PC-9 (cell line): Measurements from ENCODE around the gene NLRC4. TPM values are rescaled to one million over a fixed set of nuclear protein-coding genes. Genes with fewer than 3 reads are reported as not detected.
A peak's percentile ranks its signal among the peaks of the same experiment; 100 is the strongest.
"Not testable (repeated sequence)": the region's sequence is repeated elsewhere in the genome, so short reads cannot be mapped to it uniquely, and the experiment has no call there.

Experiments
- BruUV-seq: library from RNA; stranded (reverse); fragments of 400-500 nt; replicated peaks from 2 replicates; lab custom pipeline; 2021; lab: Mats Ljungman, UMichigan
- CTCF ChIA-PET: fragments of 300-600 bp; sonication (Branson Sonifier 250); formaldehyde crosslinking; loops from one replicate; lab custom pipeline; 2022; ENCODE audit warnings: antibody characterized with exemption; lab: Charles Lee
- POLR2A ChIA-PET: fragments of 300-600 bp; sonication (Branson Sonifier 250); formaldehyde crosslinking; loops from one replicate; lab custom pipeline; 2022; ENCODE audit warnings: antibody characterized with exemption; ENCODE audit not compliant: unreplicated experiment; lab: Charles Lee
- DNase-seq, 2 experiments: peaks; one replicate each; pipeline versions ENCODE4 v3.0.0 to v3.0.0-alpha.2; 2015 to 2022; ENCODE audit warnings: mixed read lengths in 1 of 2
- H2AFZ ChIP-seq: fragments of 200-600 bp; sonication (generic); 2 replicates; pipeline ENCODE4 v1.8.1; 2017; ENCODE audit warnings: antibody characterized with exemption
- H3F3A ChIP-seq: fragments of 200-600 bp; sonication (generic); 2 replicates; pipeline ENCODE4 v1.8.1; 2017; ENCODE audit warnings: antibody characterized with exemption, mild to moderate bottlenecking, low read depth; ENCODE audit not compliant: insufficient read depth
- H3K27ac ChIP-seq: fragments of 200-600 bp; sonication (generic); 2 replicates; pipeline ENCODE4 v1.6.1; 2016; ENCODE audit warnings: mixed run types
- H3K27me3 ChIP-seq: fragments of 200-600 bp; sonication (generic); 2 replicates; pipeline ENCODE4 v1.6.1; 2016; ENCODE audit warnings: low read depth, mixed run types; ENCODE audit not compliant: insufficient read depth
- H3K36me3 ChIP-seq: fragments of 200-600 bp; sonication (generic); 2 replicates; pipeline ENCODE4 v1.6.1; 2016; ENCODE audit warnings: low read depth, mixed run types
- H3K4me1 ChIP-seq: fragments of 200-600 bp; sonication (generic); replicated peaks from 2 replicates; pipeline ENCODE4 v1.6.1; 2016; ENCODE audit warnings: mixed run types; ENCODE audit not compliant: insufficient read depth
- H3K4me2 ChIP-seq: fragments of 200-600 bp; sonication (generic); 2 replicates; pipeline ENCODE4 v1.6.1; 2017; ENCODE audit warnings: mixed run types
- H3K4me3 ChIP-seq: fragments of 200-600 bp; sonication (generic); 2 replicates; pipeline ENCODE4 v1.6.1; 2016; ENCODE audit warnings: mixed run types
- H3K79me2 ChIP-seq: fragments of 200-600 bp; sonication (generic); 2 replicates; pipeline ENCODE4 v1.6.1; 2017; ENCODE audit warnings: low read depth, mixed run types
- H3K9me2 ChIP-seq: fragments of 200-600 bp; sonication (generic); 2 replicates; pipeline ENCODE4 v1.8.1; 2017; ENCODE audit warnings: mild to moderate bottlenecking; ENCODE audit not compliant: insufficient read depth
- H3K9me3 ChIP-seq: fragments of 200-600 bp; sonication (generic); 2 replicates; pipeline ENCODE4 v1.8.1; 2016; ENCODE audit warnings: low read depth; ENCODE audit not compliant: insufficient read depth
- H4K20me1 ChIP-seq: fragments of 200-600 bp; sonication (generic); 2 replicates; pipeline ENCODE4 v1.8.1; 2017; ENCODE audit not compliant: insufficient read depth
- CTCF ChIP-seq: fragments of 200-600 bp; sonication (generic); conservative IDR thresholded peaks from 2 replicates; pipeline ENCODE4 v1.6.1; 2017; ENCODE audit warnings: mixed run types, antibody characterized with exemption, mild to moderate bottlenecking, moderate library complexity
- EZH2 ChIP-seq: fragments of 200-600 bp; sonication (generic); IDR thresholded peaks from 2 replicates; pipeline ENCODE4 v1.8.0; 2017; ENCODE audit warnings: antibody characterized with exemption, low read depth
- intact Hi-C: fragments of 100-400 bp; cut with micrococcal nuclease; formaldehyde crosslinking; loops from one replicate; pipeline ENCODE4 v1.10.0; 2022; ENCODE audit not compliant: unreplicated experiment
- total RNA-seq: library from RNA; stranded (reverse); gene quantifications from 2 replicates; pipeline ENCODE4 v1.2.3, GENCODE V29; 2021

NLRC4 gene
- total RNA-seq, 1 experiment from 2014 or later, result not detected

GRCh38 chr2:32277363-32277673 is 12.6 kb upstream of the NLRC4 start:
- Histone ChIP-seq H3K4me3 (peak overlapping the region; percentile 93), H3K9me2 (no peaks in the 10 kb centered on the region), H3K4me1 (peaks cover 6% of the 10 kb centered on the region), H3K36me3 (0 out of 2 replicates have a peak, but pooled peaks cover 3% of the 10 kb centered on the region), H4K20me1 (no peaks in the 10 kb centered on the region), H3K27me3 (no peaks in the 10 kb centered on the region), H2AFZ (peak overlapping the region; percentile 91), H3K27ac (peak overlapping the region; percentile 69), H3K4me2 (peak overlapping the region; percentile 89), H3F3A (no peaks in the 10 kb centered on the region), H3K9me3 (no peaks in the 10 kb centered on the region), H3K79me2 (peaks cover 44% of the 10 kb centered on the region)
- POLR2A ChIA-PET, result no interaction called here
- TF ChIP-seq EZH2 (no peak), CTCF (no peak)
- CTCF ChIA-PET, result no interaction called here
- intact Hi-C loops, result no loop called here
- no peak for DNase-seq
- BruUV-seq, result no TSS peak

- DNase-seq, H3K9me2 ChIP-seq, H4K20me1 ChIP-seq, H3K9me3 ChIP-seq, H3K36me3 ChIP-seq, H3F3A ChIP-seq, POLR2A ChIA-PET, H2AFZ ChIP-seq, H3K4me1 ChIP-seq, CTCF ChIA-PET, H3K4me2 ChIP-seq, intact Hi-C loops, H3K27ac ChIP-seq, H3K4me3 ChIP-seq, H3K27me3 ChIP-seq, BruUV-seq: not testable (repeated sequence)
- H3K79me2 ChIP-seq, result peaks cover 29% of the 10 kb centered on the region
Observed at GRCh38 chr2:32275790-32276189, 11.1 kb upstream of the NLRC4 start.

GRCh38 chr2:32274289-32274688 is 9.6 kb upstream of the NLRC4 start:
- no peaks in the 10 kb centered on the region for H3K9me3 ChIP-seq
- intact Hi-C loops, result no loop called here
- no peaks in the 10 kb centered on the region for H3K27me3 ChIP-seq
- no peak overlapping the region for H2AFZ ChIP-seq
- peaks cover 15% of the 10 kb centered on the region for H3K79me2 ChIP-seq
- BruUV-seq, result no TSS peak
- H3K9me2 ChIP-seq, result no peaks in the 10 kb centered on the region
- TF ChIP-seq CTCF (no peak), EZH2 (no peak)
- no peaks in the 10 kb centered on the region for H3F3A ChIP-seq
- H3K4me2 ChIP-seq, result no peak overlapping the region
- CTCF ChIA-PET, result no interaction called here
- H3K27ac ChIP-seq, result no peak overlapping the region
- no peaks in the 10 kb centered on the region for H4K20me1 ChIP-seq
- POLR2A ChIA-PET, result no interaction called here
- H3K4me1 ChIP-seq, result peaks cover 6% of the 10 kb centered on the region
- no peak for DNase-seq
- no peaks in the 10 kb centered on the region for H3K36me3 ChIP-seq
- no peak overlapping the region for H3K4me3 ChIP-seq

- Histone ChIP-seq H3K27me3 (no peaks in the 10 kb centered on the region), H3K9me3 (no peaks in the 10 kb centered on the region), H2AFZ (peak overlapping the region; percentile 25; the same call in 1 of the 2 replicates), H3K4me1 (peaks cover 6% of the 10 kb centered on the region), H3K4me2 (no peak overlapping the region), H3K36me3 (no peaks in the 10 kb centered on the region), H3K4me3 (no peak overlapping the region), H3K9me2 (no peaks in the 10 kb centered on the region), H3F3A (no peaks in the 10 kb centered on the region), H4K20me1 (no peaks in the 10 kb centered on the region), H3K79me2 (no peaks in the 10 kb centered on the region), H3K27ac (no peak overlapping the region)
- ChIA-PET CTCF (no interaction called here), POLR2A (no interaction called here)
- no peak for DNase-seq
- intact Hi-C loops, result no loop called here
- BruUV-seq, result no TSS peak
- no peak for TF ChIP-seq CTCF
- TF ChIP-seq EZH2, result no peak
Observed at GRCh38 chr2:32272279-32272678, 7.6 kb upstream of the NLRC4 start.
